Loucy (cell line): ENCODE results near the gene CRYGA.

Source experiments
- H2AFZ ChIP-seq: fragments of 200-600 bp; sonication (generic); 2 replicates; pipeline ENCODE4 v1.6.0; 2016; ENCODE audit warnings: antibody characterized with exemption, mild to moderate bottlenecking, low read length, moderate library complexity
- H3F3A ChIP-seq: fragments of 200-600 bp; 2 replicates; pipeline ENCODE4 v1.6.0; 2016; ENCODE audit warnings: antibody characterized with exemption, low read depth, mild to moderate bottlenecking
- H3K27me3 ChIP-seq: fragments of 200-600 bp; sonication (generic); 2 replicates; pipeline ENCODE4 v1.6.1; 2014; ENCODE audit warnings: low read length, mild to moderate bottlenecking; ENCODE audit not compliant: insufficient read depth, poor library complexity, severe bottlenecking
- H3K36me3 ChIP-seq: fragments of 200-600 bp; sonication (generic); 2 replicates; pipeline ENCODE4 v1.6.1; 2016; ENCODE audit warnings: low read length; ENCODE audit not compliant: insufficient read depth
- H3K4me1 ChIP-seq: fragments of 200-600 bp; sonication (generic); 2 replicates; pipeline ENCODE4 v1.5.1; 2014; ENCODE audit warnings: low read length, mild to moderate bottlenecking; ENCODE audit not compliant: insufficient read depth, poor library complexity, severe bottlenecking
- H3K4me2 ChIP-seq: fragments of 200-600 bp; sonication (generic); 2 replicates; pipeline ENCODE4 v1.6.0; 2014; ENCODE audit warnings: antibody characterized with exemption, low read length, low read depth, mild to moderate bottlenecking; ENCODE audit not compliant: poor library complexity, severe bottlenecking
- H3K4me3 ChIP-seq: fragments of 200-600 bp; sonication (generic); 2 replicates; pipeline ENCODE4 v1.5.1; 2014; ENCODE audit warnings: low read length, mild to moderate bottlenecking, mixed read lengths; ENCODE audit not compliant: poor library complexity, severe bottlenecking
- H3K79me2 ChIP-seq: fragments of 200-600 bp; sonication (generic); 2 replicates; pipeline ENCODE4 v1.6.1; 2014; ENCODE audit warnings: low read length; ENCODE audit not compliant: insufficient read depth
- H3K9ac ChIP-seq: fragments of 200-600 bp; sonication (generic); 2 replicates; pipeline ENCODE4 v1.6.0; 2014; ENCODE audit warnings: mild to moderate bottlenecking, low read depth, low read length, moderate library complexity; ENCODE audit not compliant: poor library complexity, severe bottlenecking
- H3K9me2 ChIP-seq: fragments of 200-600 bp; sonication (generic); replicated peaks from 2 replicates; pipeline ENCODE4 v1.6.1; 2016; ENCODE audit warnings: low read depth, low read length, mixed read lengths
- H3K9me3 ChIP-seq: fragments of 200-600 bp; sonication (generic); 2 replicates; pipeline ENCODE4 v1.6.1; 2014; ENCODE audit warnings: mild to moderate bottlenecking, antibody characterized with exemption, low read length, low read depth; ENCODE audit not compliant: insufficient read depth
- H4K20me1 ChIP-seq: fragments of 200-600 bp; sonication (generic); 2 replicates; pipeline ENCODE4 v1.6.0; 2014; ENCODE audit warnings: antibody characterized with exemption, low read length, mild to moderate bottlenecking; ENCODE audit not compliant: insufficient read depth, poor library complexity, severe bottlenecking
- CTCF ChIP-seq: fragments of 200-600 bp; sonication (generic); conservative IDR thresholded peaks from 2 replicates; pipeline ENCODE4 v1.5.1; 2014; ENCODE audit warnings: mild to moderate bottlenecking, antibody characterized with exemption, low read length
- EZH2phosphoT487 ChIP-seq: fragments of 200-600 bp; IDR thresholded peaks from 2 replicates; pipeline ENCODE4 v1.6.1; 2018; ENCODE audit warnings: antibody characterized with exemption, mild to moderate bottlenecking, moderate library complexity, borderline replicate concordance

Gene CRYGA

DNA sequence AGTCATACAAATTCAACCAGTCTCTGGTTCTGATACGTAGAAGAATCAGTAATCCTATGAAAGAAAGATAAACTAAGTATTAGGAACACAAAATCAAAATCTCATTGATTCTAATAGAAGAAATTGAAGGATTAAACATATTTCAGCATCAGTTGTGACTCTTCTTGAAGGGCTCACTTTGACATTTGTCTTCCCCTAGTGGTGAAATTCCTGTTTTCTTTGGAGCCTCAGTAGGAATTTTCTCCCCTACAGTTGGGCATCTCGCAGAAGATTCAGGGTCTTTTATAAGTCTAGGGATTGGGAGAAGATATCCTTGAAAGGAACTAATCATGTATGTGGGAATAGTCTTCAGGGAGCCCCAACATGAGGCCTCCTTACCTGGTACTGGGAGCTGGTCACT, 14.6 kb downstream of the CRYGA start:
- no peaks in the 10 kb centered on the region for H3K79me2 ChIP-seq
- no peaks in the 10 kb centered on the region for H3K27me3 ChIP-seq
- H3K36me3 ChIP-seq: no peaks in the 10 kb centered on the region
- no peak overlapping the region for H2AFZ ChIP-seq
- no peak overlapping the region for H3K9ac ChIP-seq
- H3K9me3 ChIP-seq: peaks cover 5% of the 10 kb centered on the region; the same call in 1 of the 2 replicates
- H3K4me1 ChIP-seq: no peaks in the 10 kb centered on the region
- TF ChIP-seq EZH2phosphoT487: no peak
- TF ChIP-seq CTCF: peak; percentile 35
- no peak overlapping the region for H3K4me2 ChIP-seq
- no peaks in the 10 kb centered on the region for H3F3A ChIP-seq
- no peak overlapping the region for H3K4me3 ChIP-seq
- no peaks in the 10 kb centered on the region for H4K20me1 ChIP-seq
- H3K9me2 ChIP-seq: no peaks in the 10 kb centered on the region

DNA sequence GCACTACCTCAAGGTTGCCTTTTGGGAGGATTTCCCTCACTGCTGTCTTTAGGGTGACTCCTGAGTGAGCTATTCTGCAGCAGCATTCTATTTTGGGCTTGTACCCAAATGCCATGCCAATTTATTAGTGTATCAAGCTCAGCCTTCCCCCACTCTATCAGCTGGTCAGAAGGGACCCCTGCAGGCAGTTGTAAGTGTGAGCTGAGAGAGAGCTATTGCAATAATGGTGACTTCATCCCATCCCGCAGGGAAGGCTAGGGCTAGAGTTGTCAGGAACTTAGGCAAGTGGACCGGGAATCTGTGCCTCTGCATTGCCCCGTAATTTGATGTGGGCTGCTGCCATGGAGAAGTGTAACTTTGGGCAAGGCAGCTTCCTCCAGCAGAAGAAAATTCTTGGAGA, 15.6 kb downstream of the CRYGA start:
- TF ChIP-seq EZH2phosphoT487 (no peak), CTCF (peak; percentile 24; the same call in 1 of the 2 replicates)
- H3K27me3 ChIP-seq: no peaks in the 10 kb centered on the region
- H3K9ac ChIP-seq: no peak overlapping the region

GRCh38 chr2:208147008-208147407, 16.4 kb downstream of the CRYGA start:
- H3K4me2 ChIP-seq: no peak overlapping the region
- no peaks in the 10 kb centered on the region for H3K9me2 ChIP-seq
- H2AFZ ChIP-seq: no peak overlapping the region
- H4K20me1 ChIP-seq: no peaks in the 10 kb centered on the region
- H3K4me1 ChIP-seq: no peaks in the 10 kb centered on the region
- no peak overlapping the region for H3K4me3 ChIP-seq
- H3K36me3 ChIP-seq: no peaks in the 10 kb centered on the region
- H3K9ac ChIP-seq: no peak overlapping the region
- TF ChIP-seq EZH2phosphoT487 (no peak), CTCF (no peak)
- no peaks in the 10 kb centered on the region for H3K79me2 ChIP-seq
- H3K27me3 ChIP-seq: no peaks in the 10 kb centered on the region
- H3K9me3 ChIP-seq: peaks cover 3% of the 10 kb centered on the region; the same call in 1 of the 2 replicates
- no peaks in the 10 kb centered on the region for H3F3A ChIP-seq

More for the DNA sequence above, 15.6 kb downstream of the CRYGA start:
- Histone ChIP-seq H4K20me1 (no peaks in the 10 kb centered on the region), H3K79me2 (no peaks in the 10 kb centered on the region), H3F3A (no peaks in the 10 kb centered on the region), H3K9me2 (no peaks in the 10 kb centered on the region), H3K9me3 (peaks cover 5% of the 10 kb centered on the region; the same call in 1 of the 2 replicates), H3K36me3 (no peaks in the 10 kb centered on the region), H3K4me2 (no peak overlapping the region), H2AFZ (no peak overlapping the region), H3K4me3 (no peak overlapping the region), H3K4me1 (no peaks in the 10 kb centered on the region)
